GM19025 (cell line): ENCODE results near the gene RFNG.
"Not testable (repeated sequence)": the region's sequence is repeated elsewhere in the genome, so short reads cannot be mapped to it uniquely, and the experiment has no call there.

ENCODE experiments used
- ATAC-seq: cut with Tn5 transposase; IDR thresholded peaks from one replicate; pipeline ENCODE4 v1.9.1; 2021; ENCODE audit warnings: mild to moderate bottlenecking, low read depth, moderate library complexity; ENCODE audit not compliant: unreplicated experiment

Gene RFNG

DNA sequence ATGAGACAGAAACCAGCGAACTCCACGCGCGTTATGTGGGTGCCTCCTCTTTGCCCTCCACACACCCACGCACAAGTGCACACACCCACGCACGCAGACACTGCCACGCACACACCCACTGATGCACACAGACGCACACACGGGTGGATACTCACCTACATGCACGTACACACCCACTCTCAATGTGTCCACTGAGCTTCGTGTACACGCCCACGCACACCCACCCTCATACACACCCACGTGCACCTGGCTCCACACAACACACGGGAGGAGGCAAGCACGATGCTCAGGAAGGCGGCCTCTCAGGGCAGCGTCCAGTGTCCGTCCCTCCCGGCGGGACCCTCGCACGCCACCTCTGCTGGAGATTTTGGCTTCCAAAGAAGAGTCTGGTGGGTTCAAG, 4.2 kb downstream of the RFNG start:
- no peak for ATAC-seq

DNA sequence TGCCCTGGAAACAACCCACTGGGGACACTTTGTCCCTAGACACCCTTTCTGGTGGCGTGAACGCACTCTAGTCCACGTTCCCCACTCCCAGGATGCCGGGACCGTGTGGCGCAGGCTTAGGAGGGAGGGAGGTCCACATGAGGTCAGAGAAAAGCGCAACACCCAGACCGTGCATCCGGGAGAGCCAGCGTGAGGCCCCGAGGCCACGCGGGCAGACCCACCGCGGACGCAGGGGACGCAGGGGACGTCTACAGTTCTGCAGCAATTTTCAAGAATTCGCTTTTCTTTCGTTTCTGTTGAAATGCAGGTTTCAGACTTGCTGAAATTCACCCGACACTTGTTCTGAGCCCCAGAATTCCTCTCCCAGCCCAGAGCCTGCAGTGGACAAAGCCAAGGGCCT, 4.7 kb downstream of the RFNG start:
- ATAC-seq: no peak

DNA sequence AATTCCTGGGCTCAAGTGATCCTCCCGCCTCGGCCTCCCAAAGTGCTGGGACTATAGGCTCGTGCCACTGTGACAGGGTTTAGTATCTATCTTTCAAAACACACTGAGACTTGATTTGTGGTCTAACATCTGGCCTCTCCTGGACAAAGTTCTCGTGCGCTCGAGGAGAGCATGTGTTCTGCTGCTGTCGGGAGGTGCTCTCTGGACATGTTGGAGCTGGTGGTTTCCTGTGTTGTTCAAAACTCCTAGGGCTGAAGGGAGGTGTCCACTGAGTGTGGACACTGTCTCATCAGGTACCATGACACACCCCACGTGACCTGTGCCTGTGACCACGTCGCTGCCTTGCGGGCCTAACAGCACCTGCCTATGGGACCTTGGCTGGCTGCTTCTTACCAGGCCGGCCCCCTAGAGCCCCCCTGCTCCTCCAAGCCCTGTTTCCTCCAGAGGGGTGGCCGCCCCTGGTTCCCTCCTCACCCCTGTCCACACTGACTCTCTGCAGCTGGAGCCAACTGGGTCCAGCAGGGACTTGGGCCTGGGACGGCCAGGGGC, 5.6 kb downstream of the RFNG start:
- ATAC-seq: no peak

DNA sequence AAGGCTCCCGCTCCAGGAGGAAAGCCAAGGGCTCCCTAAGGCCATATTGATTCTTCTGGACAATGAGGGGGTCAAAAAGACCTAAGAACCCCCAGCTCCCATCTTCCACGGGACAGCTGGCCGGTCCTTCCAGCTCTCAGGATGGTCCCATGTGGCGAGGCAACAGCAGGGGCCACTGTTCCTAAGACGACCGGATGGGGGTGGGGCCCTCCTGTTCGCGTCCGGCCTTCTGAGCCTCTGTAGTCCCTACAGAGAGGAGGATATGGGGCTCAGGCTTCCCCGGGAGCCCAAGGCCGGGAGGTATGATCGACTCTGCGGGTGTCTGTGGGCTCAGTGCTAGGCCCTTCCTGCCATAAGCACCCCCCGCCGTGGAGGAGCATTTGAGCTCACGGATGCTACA, 8.1 kb downstream of the RFNG start:
- ATAC-seq: no peak

GRCh38 chr17:82042649-82043048, 9.0 kb downstream of the RFNG start:
- ATAC-seq: no peak

GRCh38 chr17:82041144-82041814, 10.3 kb downstream of the RFNG start:
- ATAC-seq: no peak

DNA sequence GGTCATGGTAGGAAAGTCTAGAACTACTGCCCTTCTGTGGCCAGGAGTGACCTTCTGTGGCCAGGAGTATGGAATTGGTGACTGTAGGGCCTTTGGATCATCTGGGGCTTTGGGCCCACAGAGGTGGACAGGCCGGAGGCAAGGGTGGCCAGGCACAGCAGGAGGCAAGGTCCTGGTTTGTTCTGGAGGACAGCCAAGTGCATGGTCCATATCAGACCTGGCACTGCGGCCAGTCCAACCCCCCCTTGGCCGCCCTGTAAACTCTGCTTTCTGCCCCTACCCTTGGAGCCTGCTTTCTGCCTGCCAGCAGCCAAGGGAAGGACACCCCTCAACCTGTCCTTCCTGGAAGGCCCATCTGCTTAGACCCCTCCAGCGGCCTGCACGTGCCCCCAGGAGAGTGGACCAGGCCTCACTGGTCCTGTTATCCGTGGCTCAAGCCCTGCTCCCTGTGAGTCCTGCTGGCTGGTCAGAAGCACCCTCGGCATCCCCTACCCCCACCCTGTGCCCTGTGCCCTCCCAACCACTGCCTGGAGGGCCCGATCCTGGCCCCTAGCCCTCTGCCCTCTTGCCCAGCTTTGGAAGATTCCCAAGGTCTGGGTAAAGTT, 11.8 kb downstream of the RFNG start:
- no peak for ATAC-seq

GRCh38 chr17:82038796-82039409, 12.7 kb downstream of the RFNG start:
- not testable (repeated sequence) for ATAC-seq

DNA sequence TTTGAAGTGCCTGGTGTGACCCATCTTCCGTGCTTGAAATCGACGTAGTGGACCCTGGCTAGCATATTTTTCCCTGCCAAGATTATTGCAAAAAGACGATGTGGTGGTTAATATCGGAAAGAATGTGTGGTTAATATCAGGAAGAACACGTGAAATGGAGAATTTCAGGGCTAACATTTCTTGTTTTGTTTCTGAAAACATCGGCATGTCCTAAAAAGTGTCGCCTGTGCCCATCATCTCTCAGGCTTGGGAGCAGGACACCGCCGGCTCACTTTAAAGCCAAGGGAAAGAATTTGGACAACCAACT, 13.8 kb downstream of the RFNG start:
- ATAC-seq: no peak

DNA sequence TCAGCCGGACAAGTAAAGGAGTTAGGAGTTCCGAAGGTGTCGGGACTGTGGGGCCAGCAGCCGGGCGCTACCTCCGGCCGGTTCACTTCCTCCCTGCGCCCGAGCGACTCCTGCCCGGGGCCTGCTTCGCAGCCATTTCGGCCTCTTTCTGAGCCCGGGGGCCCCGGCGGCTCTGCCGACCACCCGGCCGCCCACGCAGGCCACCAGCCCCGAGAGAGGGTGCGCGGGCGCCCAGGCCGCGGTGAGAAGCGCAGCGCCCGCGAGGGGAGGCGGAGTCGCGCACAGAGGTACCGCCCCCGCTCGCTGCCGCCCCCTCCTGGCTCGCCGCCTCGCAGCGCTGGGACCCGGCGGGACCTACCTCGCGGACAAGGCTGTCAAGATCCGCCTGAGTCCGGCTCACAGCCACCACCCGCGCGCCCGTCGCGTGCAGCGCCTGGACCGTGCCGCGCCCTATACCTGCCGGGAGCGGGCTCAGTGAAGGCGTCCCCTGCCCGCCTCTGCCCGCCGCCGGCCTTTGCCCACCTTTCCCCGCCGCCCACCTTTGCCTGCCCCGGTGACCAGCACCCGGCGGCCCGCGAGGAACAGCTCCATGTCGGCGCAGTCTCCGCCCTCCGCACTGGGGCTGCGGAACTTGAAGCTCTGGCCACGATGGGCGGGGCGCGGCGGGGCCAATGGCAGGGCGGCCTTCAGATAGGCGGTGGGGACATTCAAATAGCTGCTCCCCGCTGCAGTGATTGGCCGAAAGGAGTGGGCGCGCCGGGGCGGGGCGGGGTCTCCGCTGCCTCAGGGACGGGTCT, 14.3 kb downstream of the RFNG start, which contains the start of gene DCXR:
Gene DCXR, minus strand, starts transcription at position 606 of the 797 bp plus-strand sequence. Its CDS starts 15 bp downstream, at position 591.
- ATAC-seq: peak; percentile 85

DNA sequence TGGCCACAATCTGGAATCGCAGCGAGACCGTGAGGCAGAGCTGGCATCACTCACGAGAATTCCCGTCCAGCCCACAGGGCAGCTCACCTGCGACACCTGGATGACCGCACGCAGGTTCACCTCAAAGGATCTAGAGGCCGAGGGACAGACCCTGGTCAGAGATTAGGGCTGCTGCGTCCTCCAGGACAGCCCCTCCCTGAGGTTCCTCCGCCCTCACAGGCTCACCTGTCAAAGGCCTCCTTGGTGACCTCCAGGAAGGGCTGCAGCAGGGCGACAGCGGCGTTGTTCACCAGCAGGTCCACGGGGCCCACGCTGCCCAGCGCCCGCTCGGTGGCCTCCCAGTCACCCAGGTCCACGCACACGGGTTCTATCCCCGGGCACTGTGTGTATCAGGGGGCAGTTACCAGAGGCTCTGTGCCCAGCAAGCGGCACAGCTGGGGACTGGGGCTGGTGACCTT, 14.9 kb downstream of the RFNG start:
- ATAC-seq: no peak

GRCh38 chr17:82035956-82036633, 15.5 kb downstream of the RFNG start:
- no peak for ATAC-seq

GRCh38 chr17:82035488-82035887, 16.1 kb downstream of the RFNG start:
- no peak for ATAC-seq

- no peak for ATAC-seq
These were observed 17.1 kb downstream of the RFNG start for GRCh38 chr17:82034371-82035011.

- no peak for ATAC-seq
These were observed 18.1 kb downstream of the RFNG start for GRCh38 chr17:82033359-82034085.

DNA sequence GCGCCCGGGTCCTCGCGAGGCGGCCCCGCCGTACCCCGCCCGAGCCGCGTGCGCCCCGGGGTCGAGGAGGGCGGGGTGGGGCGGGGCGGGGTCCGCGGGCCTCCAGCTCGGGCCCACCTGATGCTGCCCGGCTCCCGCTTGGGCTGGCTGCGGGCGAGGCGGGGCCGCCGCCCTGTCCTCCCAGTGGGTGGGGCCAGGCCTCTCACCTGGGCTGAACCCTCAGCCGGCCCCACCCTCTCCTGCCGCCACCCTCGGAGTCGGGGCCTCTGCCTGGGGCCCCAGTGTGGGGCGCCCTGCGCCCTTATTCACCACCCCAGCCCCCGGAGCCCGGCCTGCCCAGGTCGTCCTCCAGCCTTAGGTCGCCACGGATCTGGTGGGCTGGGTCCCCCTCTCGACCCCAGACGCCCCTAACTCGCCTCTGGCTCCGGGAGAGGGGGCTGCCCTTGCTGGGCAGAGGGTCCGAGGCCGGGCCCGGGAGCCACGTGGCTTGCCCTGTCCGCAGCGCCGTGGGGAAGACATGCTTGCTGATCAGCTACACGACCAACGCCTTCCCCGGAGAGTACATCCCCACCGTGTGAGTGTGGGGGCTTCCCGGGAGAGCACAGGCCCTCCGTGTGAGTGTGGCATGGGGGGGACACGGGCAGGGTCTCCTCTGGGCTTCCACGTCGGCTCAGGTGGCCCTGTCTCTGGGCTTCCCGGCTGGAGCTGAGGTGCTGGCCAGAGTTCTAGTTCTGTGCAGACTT, 19.6 kb downstream of the RFNG start:
- ATAC-seq: no peak

GRCh38 chr17:82031303-82031884, 20.2 kb downstream of the RFNG start, which contains the start of gene RAC3:
RAC3 (plus strand) TSS chr17:82031678; CDS start chr17:82031762, 84 bp downstream.
- no peak for ATAC-seq
